Tibial nerve (tissue), 4 donors: ENCODE data around the gene ANO1.

Source experiments
- EP300 ChIP-seq, 2 donors: sonication (generic); formaldehyde crosslinking; IDR thresholded peaks; one replicate each; pipeline ENCODE4 v1.6.1; 2017; ENCODE audit warnings: antibody characterized with exemption in 2 of 2, mild to moderate bottlenecking in 1 of 2
- POLR2A ChIP-seq, 2 donors: fragments of 450-650 bp; IDR thresholded peaks; one replicate each; pipeline ENCODE4 v1.6.1; 2017; ENCODE audit warnings: antibody characterized with exemption in 2 of 2, mild to moderate bottlenecking in 2 of 2, moderate library complexity in 2 of 2
- TF ChIP-seq, protein P1 (sequence below), 5 experiments: fragments of 200-600 bp in 3 of 5; fragments of 450-650 bp in 2 of 5; sonication (generic) in 3 of 5; IDR thresholded peaks; one replicate each; pipeline ENCODE4 v1.5.1; 2016 to 2019; ENCODE audit warnings: antibody characterized with exemption in 5 of 5, mild to moderate bottlenecking in 3 of 5, moderate library complexity in 2 of 5

DNA sequence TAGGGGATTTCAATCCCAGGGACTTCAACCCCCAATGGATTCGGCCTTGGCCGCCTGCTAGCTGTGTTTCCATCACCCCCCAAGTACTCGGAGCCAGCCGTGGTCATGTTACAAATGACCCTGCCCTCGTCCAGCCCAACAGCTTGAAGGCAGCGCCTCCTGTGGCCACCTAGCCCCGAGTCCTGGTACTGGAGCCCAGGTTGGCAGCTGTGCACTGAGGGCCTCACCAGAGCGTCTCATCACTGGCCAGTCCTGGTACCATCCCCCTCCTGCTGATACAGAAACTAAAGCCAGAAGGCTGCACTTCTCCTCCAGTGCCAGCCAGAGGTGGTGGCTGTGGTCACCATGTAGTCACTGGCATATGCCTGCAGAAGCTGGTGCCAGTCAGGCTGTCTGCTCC is 80.1 kb downstream of the ANO1 start:
- TF ChIP-seq, protein P1, sequence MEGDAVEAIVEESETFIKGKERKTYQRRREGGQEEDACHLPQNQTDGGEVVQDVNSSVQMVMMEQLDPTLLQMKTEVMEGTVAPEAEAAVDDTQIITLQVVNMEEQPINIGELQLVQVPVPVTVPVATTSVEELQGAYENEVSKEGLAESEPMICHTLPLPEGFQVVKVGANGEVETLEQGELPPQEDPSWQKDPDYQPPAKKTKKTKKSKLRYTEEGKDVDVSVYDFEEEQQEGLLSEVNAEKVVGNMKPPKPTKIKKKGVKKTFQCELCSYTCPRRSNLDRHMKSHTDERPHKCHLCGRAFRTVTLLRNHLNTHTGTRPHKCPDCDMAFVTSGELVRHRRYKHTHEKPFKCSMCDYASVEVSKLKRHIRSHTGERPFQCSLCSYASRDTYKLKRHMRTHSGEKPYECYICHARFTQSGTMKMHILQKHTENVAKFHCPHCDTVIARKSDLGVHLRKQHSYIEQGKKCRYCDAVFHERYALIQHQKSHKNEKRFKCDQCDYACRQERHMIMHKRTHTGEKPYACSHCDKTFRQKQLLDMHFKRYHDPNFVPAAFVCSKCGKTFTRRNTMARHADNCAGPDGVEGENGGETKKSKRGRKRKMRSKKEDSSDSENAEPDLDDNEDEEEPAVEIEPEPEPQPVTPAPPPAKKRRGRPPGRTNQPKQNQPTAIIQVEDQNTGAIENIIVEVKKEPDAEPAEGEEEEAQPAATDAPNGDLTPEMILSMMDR (IDR thresholded peaks at IDR 0.05), result no peak
- TF ChIP-seq POLR2A (IDR thresholded peaks at IDR 0.05) (no peak), EP300 (IDR thresholded peaks at IDR 0.05) (no peak)
